ENCODE measurements around the gene SF1.
A peak's percentile ranks its signal among the peaks of the same experiment; 100 is the strongest.

SF1 gene

DNA sequence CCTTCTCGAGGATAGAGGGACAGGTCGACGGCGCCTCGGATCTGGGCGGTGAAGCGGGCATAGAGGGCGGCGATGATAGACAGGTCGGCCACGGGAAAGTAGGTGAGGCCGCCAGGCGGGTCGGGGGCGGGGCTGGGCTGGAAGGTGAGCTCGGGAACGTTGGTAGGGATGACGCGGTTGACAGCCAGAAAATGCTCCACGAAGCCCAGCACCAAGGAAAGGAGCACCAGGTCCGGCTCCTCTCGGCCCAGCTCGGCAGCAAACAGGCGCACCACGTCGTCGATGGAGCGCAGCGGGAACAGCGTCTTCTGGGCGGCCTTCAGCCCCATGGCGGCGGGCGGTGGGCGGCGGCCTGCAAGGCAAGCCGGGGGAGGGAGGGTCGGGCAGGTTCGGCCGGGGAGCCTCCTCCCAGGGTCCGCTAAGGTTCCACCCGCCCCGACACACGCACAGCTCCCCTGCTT is 31.5 kb upstream of the SF1 start:
- Histone ChIP-seq H3K9ac (ENCODE audit: low read length) (peak overlapping the region; percentile 76), H3K4ac (ENCODE audit: low read depth, low read length) (peak overlapping the region; percentile 78), H3K79me2 (ENCODE audit: control insufficient read depth, insufficient read depth, low read length) (peaks cover 3% of the 10 kb centered on the region), H3K4me2 (ENCODE audit: low read length) (peak overlapping the region; percentile 95), H3K4me3 (ENCODE audit: low read length) (peak overlapping the region; percentile 80), H3K23ac (ENCODE audit: low read length) (no peak overlapping the region), H2BK120ac (ENCODE audit: low read depth, low read length) (no peak overlapping the region), H3K27ac (ENCODE audit: low read depth, low read length) (no peak overlapping the region), H3K56ac (ENCODE audit: low read length) (peak overlapping the region; percentile 86), H4K8ac (ENCODE audit: low read depth, low read length) (no peak overlapping the region), H3K4me1 (ENCODE audit: control insufficient read depth, low read depth, low read length) (peaks cover 3% of the 10 kb centered on the region), H2BK5ac (ENCODE audit: low read length) (no peak overlapping the region), H4K5ac (ENCODE audit: low read length) (no peak overlapping the region), H3K36me3 (ENCODE audit: control insufficient read depth, insufficient read depth, low read length) (peaks cover 3% of the 10 kb centered on the region), H2AK5ac (ENCODE audit: low read length) (no peak overlapping the region), H3K18ac (ENCODE audit: low read length) (peak overlapping the region; percentile 44), H3K79me1 (ENCODE audit: low read length) (peaks cover 5% of the 10 kb centered on the region), H2BK15ac (replicated peaks; ENCODE audit: low read depth) (no peak overlapping the region), H3K27me3 (ENCODE audit: insufficient read depth, low read length, poor library complexity) (no peaks in the 10 kb centered on the region)
- no CpG with 5 or more reads among the region's 44 CpGs for WGBS (ENCODE audit: extremely low coverage, insufficient coverage, low lambda C conversion rate)
- DNase-seq, result peak; percentile 65

DNA sequence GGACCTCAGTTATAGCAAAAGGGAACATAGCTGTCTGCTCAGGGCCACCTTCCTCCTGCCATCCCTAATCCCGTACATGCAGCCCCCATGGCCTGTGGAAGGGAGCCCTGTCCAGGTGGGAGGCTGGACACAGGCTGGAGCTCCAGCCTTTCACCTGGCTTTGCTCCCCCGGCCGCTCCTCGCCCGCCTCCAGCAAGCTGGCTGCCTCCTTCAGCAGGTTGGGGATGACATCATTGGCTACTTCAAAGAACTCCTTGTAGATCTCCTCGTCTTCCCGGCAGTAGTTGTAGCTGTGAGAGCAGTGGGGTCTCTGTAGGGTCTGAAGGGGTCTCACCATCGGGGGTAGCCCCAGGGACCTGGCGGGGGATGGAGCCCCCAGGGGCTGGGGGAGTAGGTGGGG is 27.1 kb upstream of the SF1 start:
- H4K8ac ChIP-seq (ENCODE audit: low read depth, low read length), result no peak overlapping the region
- no peak overlapping the region for H3K56ac ChIP-seq (ENCODE audit: low read length)
- H2AK5ac ChIP-seq (ENCODE audit: low read length), result no peak overlapping the region
- H3K79me2 ChIP-seq (ENCODE audit: control insufficient read depth, insufficient read depth, low read length), result peaks cover 3% of the 10 kb centered on the region
- H2BK15ac ChIP-seq (replicated peaks; ENCODE audit: low read depth), result no peak overlapping the region
- H4K5ac ChIP-seq (ENCODE audit: low read length), result no peak overlapping the region
- H3K36me3 ChIP-seq (ENCODE audit: control insufficient read depth, insufficient read depth, low read length), result peaks cover 4% of the 10 kb centered on the region
- no peak overlapping the region for H3K9ac ChIP-seq (ENCODE audit: low read length)
- no peak overlapping the region for H2BK120ac ChIP-seq (ENCODE audit: low read depth, low read length)
- no peak overlapping the region for H3K18ac ChIP-seq (ENCODE audit: low read length)
- no CpG with 5 or more reads among the region's 9 CpGs for WGBS (ENCODE audit: extremely low coverage, insufficient coverage, low lambda C conversion rate)
- DNase-seq, result no peak
- no peaks in the 10 kb centered on the region for H3K27me3 ChIP-seq (ENCODE audit: insufficient read depth, low read length, poor library complexity)
- H3K27ac ChIP-seq (ENCODE audit: low read depth, low read length), result no peak overlapping the region
- H3K4ac ChIP-seq (ENCODE audit: low read depth, low read length), result no peak overlapping the region
- no peak overlapping the region for H2BK5ac ChIP-seq (ENCODE audit: low read length)
- no peak overlapping the region for H3K23ac ChIP-seq (ENCODE audit: low read length)
- H3K4me1 ChIP-seq (ENCODE audit: control insufficient read depth, low read depth, low read length), result peaks cover 3% of the 10 kb centered on the region
- H3K79me1 ChIP-seq (ENCODE audit: low read length), result peaks cover 5% of the 10 kb centered on the region
- no peak overlapping the region for H3K4me3 ChIP-seq (ENCODE audit: low read length)
- no peak overlapping the region for H3K4me2 ChIP-seq (ENCODE audit: low read length)

DNA sequence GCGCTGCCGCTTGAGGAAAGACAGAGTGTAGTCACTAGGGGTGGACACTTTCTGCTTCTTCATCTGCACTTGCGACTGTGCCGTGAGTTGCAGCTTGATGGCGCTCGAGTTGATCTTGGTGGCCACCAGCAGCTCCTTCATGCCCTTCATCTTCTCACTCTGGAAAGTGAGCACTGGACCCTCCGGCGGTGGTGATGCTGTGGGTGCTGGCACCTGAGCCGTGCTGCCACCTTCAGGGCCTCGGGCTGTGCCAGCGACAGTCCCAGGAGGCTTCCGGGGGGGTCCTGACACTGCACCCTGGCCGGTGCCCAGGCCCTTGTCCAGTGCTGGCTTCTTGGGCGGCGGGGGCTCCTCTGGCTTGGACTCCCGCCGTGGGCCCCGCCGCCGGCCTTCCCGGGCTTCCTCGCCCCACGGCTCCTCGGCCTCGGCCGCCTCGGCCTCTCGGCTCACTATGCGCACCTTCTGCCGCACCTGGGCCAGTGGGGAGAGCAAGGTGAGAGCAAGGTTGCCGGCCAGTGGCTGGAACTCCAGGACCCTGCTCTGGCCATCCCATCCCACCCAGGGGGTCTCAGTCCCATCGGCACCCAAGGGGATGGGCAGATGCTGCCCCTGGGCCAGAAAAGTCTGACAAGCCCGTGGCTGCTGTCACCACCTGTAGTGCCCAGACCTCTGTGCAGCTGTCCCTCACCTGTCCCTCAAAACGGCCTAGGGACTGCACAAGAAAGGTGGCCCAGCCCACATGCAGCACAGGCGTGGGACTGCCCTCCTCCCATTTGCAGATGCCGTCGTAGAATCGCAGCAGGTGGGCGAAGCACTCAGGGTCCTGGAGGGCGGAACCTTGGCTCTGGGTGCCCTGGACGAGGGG is 26.2 kb upstream of the SF1 start:
- H3K4me1 ChIP-seq (ENCODE audit: control insufficient read depth, low read depth, low read length), result peaks cover 3% of the 10 kb centered on the region
- H2BK15ac ChIP-seq (replicated peaks; ENCODE audit: low read depth), result no peak overlapping the region
- H3K23ac ChIP-seq (ENCODE audit: low read length), result no peak overlapping the region
- H3K56ac ChIP-seq (ENCODE audit: low read length), result peak overlapping the region; percentile 22
- no peak overlapping the region for H3K4me3 ChIP-seq (ENCODE audit: low read length)
- H4K8ac ChIP-seq (ENCODE audit: low read depth, low read length), result no peak overlapping the region
- H2BK120ac ChIP-seq (ENCODE audit: low read depth, low read length), result no peak overlapping the region
- H3K79me1 ChIP-seq (ENCODE audit: low read length), result peaks cover 5% of the 10 kb centered on the region
- DNase-seq, result peak; percentile 44
- no peak overlapping the region for H3K4ac ChIP-seq (ENCODE audit: low read depth, low read length)
- no peak overlapping the region for H2AK5ac ChIP-seq (ENCODE audit: low read length)
- no peak overlapping the region for H3K27ac ChIP-seq (ENCODE audit: low read depth, low read length)
- H3K27me3 ChIP-seq (ENCODE audit: insufficient read depth, low read length, poor library complexity), result no peaks in the 10 kb centered on the region
- peak overlapping the region; percentile 46 for H3K9ac ChIP-seq (ENCODE audit: low read length)
- no peak overlapping the region for H2BK5ac ChIP-seq (ENCODE audit: low read length)
- no CpG with 5 or more reads among the region's 41 CpGs for WGBS (ENCODE audit: extremely low coverage, insufficient coverage, low lambda C conversion rate)
- peaks cover 3% of the 10 kb centered on the region for H3K79me2 ChIP-seq (ENCODE audit: control insufficient read depth, insufficient read depth, low read length)
- H3K36me3 ChIP-seq (ENCODE audit: control insufficient read depth, insufficient read depth, low read length), result peaks cover 4% of the 10 kb centered on the region
- H3K4me2 ChIP-seq (ENCODE audit: low read length), result no peak overlapping the region
- no peak overlapping the region for H3K18ac ChIP-seq (ENCODE audit: low read length)
- no peak overlapping the region for H4K5ac ChIP-seq (ENCODE audit: low read length)

DNA sequence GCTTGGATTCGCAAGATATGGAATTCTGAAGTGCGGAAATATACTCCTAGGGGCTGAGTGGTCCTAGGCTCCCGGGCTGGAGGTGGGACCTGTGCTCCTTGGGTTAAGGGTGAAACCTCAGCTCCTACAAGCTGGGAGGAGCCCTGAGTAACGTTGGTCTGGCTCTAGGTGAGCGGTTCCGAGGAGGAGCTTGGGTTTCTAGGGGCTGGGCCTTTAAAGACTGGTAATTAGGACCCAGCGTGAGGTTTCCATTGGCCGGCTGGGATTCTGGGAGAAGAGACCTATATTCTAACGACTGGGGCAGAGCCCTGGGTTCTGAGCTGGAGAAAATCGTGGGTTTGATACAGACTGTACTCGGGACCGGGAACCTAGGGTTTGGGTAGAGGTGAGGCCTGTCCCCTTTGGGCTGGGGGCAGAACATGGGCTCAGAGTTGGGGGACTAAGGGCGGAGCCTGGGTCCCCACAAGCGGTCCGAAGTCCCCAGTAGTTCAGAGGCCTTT is 25.6 kb upstream of the SF1 start:
- Histone ChIP-seq H3K18ac (ENCODE audit: low read length) (no peak overlapping the region), H2BK15ac (replicated peaks; ENCODE audit: low read depth) (no peak overlapping the region), H3K36me3 (ENCODE audit: control insufficient read depth, insufficient read depth, low read length) (peaks cover 4% of the 10 kb centered on the region), H3K4me3 (ENCODE audit: low read length) (no peak overlapping the region), H4K5ac (ENCODE audit: low read length) (no peak overlapping the region), H3K23ac (ENCODE audit: low read length) (no peak overlapping the region), H3K9ac (ENCODE audit: low read length) (peak overlapping the region; percentile 46), H2AK5ac (ENCODE audit: low read length) (no peak overlapping the region), H3K4me2 (ENCODE audit: low read length) (peak overlapping the region; percentile 34), H3K4me1 (ENCODE audit: control insufficient read depth, low read depth, low read length) (no peaks in the 10 kb centered on the region), H2BK5ac (ENCODE audit: low read length) (no peak overlapping the region), H4K8ac (ENCODE audit: low read depth, low read length) (no peak overlapping the region), H3K56ac (ENCODE audit: low read length) (peak overlapping the region; percentile 59), H3K79me2 (ENCODE audit: control insufficient read depth, insufficient read depth, low read length) (no peaks in the 10 kb centered on the region), H3K4ac (ENCODE audit: low read depth, low read length) (no peak overlapping the region), H3K27ac (ENCODE audit: low read depth, low read length) (peak overlapping the region; percentile 18), H2BK120ac (ENCODE audit: low read depth, low read length) (no peak overlapping the region), H3K79me1 (ENCODE audit: low read length) (peaks cover 2% of the 10 kb centered on the region), H3K27me3 (ENCODE audit: insufficient read depth, low read length, poor library complexity) (no peaks in the 10 kb centered on the region)
- WGBS (ENCODE audit: extremely low coverage, insufficient coverage, low lambda C conversion rate), result no CpG with 5 or more reads among the region's 15 CpGs
- DNase-seq, result peak; percentile 82

DNA sequence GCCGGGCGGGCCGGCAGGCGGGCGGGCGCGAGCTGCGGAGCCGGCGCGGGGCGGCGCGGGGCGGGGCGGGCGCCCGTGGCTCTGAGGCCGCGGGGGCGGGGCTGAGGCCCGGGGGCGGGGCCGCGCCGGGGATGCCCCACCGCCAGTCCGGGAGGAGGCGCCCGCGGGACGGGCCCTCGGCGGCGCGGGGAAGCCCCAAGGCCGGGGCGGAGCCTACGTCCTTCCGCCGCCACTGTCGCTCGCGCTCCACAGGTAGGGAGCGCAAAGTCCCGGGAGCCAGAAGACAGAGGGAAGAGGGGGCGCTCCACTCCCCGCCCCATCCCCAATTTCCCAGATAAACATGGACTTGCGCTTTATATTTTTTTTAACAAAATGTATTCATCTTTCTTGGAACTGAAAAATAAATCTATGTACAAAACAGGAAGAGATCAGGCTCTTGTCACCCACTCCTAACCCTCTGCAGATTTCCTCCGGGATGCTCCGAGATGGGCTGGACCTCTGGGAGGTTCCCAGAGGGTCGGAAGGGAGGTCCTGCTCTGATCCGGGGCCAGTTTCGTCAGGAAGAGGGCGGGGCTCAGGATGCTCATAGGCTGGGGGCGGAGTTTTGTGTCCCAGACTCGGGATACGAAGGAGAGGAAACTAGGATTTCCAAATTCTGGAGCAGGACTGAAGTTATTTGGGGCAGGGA is 25.0 kb upstream of the SF1 start, which contains the start of gene MAP4K2:
Gene MAP4K2, minus strand, starts transcription at position 57 of the 688 bp plus-strand sequence. CDS start 65 bp downstream, outside the sequence.
- Histone ChIP-seq H3K27ac (ENCODE audit: low read depth, low read length) (peak within 1 kb of the TSS; percentile 18), H3K79me2 (ENCODE audit: control insufficient read depth, insufficient read depth, low read length) (no peaks in the 10 kb centered on the region)

More for the DNA sequence above, 25.0 kb upstream of the SF1 start, which contains the start of gene MAP4K2:
- Histone ChIP-seq H3K79me1 (ENCODE audit: low read length) (peaks cover 2% of the 10 kb centered on the region), H3K18ac (ENCODE audit: low read length) (no peak within 1 kb of the TSS), H3K23ac (ENCODE audit: low read length) (no peak within 1 kb of the TSS), H3K56ac (ENCODE audit: low read length) (peak within 1 kb of the TSS; percentile 94), H2BK120ac (ENCODE audit: low read depth, low read length) (no peak within 1 kb of the TSS), H3K9ac (ENCODE audit: low read length) (peak within 1 kb of the TSS; percentile 71), H4K8ac (ENCODE audit: low read depth, low read length) (no peak within 1 kb of the TSS), H3K4ac (ENCODE audit: low read depth, low read length) (no peak within 1 kb of the TSS), H3K4me1 (ENCODE audit: control insufficient read depth, low read depth, low read length) (no peaks in the 10 kb centered on the region), H2AK5ac (ENCODE audit: low read length) (no peak within 1 kb of the TSS), H3K27me3 (ENCODE audit: insufficient read depth, low read length, poor library complexity) (no peaks in the 10 kb centered on the region), H2BK5ac (ENCODE audit: low read length) (no peak within 1 kb of the TSS), H3K4me3 (ENCODE audit: low read length) (peak within 1 kb of the TSS; percentile 50), H3K36me3 (ENCODE audit: control insufficient read depth, insufficient read depth, low read length) (peaks cover 4% of the 10 kb centered on the region), H3K4me2 (ENCODE audit: low read length) (peak within 1 kb of the TSS; percentile 67), H2BK15ac (replicated peaks; ENCODE audit: low read depth) (no peak within 1 kb of the TSS), H4K5ac (ENCODE audit: low read length) (no peak within 1 kb of the TSS)
- no CpG with 5 or more reads among the region's 58 CpGs for WGBS (ENCODE audit: extremely low coverage, insufficient coverage, low lambda C conversion rate)
- peak; percentile 95 for DNase-seq

All from mesendoderm (in vitro differentiated cells).